GM10847 (cell line): ENCODE data around the gene NUP107.

Source experiments
- POLR2A ChIP-seq: IDR thresholded peaks from 2 replicates; pipeline ENCODE4 v1.6.1; 2011; ENCODE audit not compliant: insufficient read length; ENCODE audit errors: extremely low read depth

Gene NUP107

GRCh38 chr12:68761442-68761812, 74.6 kb downstream of the NUP107 start:
- TF ChIP-seq POLR2A: no peak

- TF ChIP-seq POLR2A: no peak
Observed at GRCh38 chr12:68761901-68762630, 75.3 kb downstream of the NUP107 start.

- TF ChIP-seq POLR2A: no peak
Observed at GRCh38 chr12:68762691-68763090, 75.9 kb downstream of the NUP107 start.

- TF ChIP-seq POLR2A: no peak
Observed at GRCh38 chr12:68765696-68766095, 78.9 kb downstream of the NUP107 start.

GRCh38 chr12:68766646-68767045, 79.9 kb downstream of the NUP107 start:
- TF ChIP-seq POLR2A: no peak

GRCh38 chr12:68767191-68767590, 80.4 kb downstream of the NUP107 start:
- no peak for TF ChIP-seq POLR2A

- TF ChIP-seq POLR2A: no peak
Observed at GRCh38 chr12:68768431-68768939, 81.7 kb downstream of the NUP107 start.

GRCh38 chr12:68769941-68770340, 83.2 kb downstream of the NUP107 start:
- TF ChIP-seq POLR2A: no peak

GRCh38 chr12:68771223-68771925, 84.6 kb downstream of the NUP107 start:
- no peak for TF ChIP-seq POLR2A

- TF ChIP-seq POLR2A: no peak
Observed at GRCh38 chr12:68772714-68773113, 85.9 kb downstream of the NUP107 start.

GRCh38 chr12:68773582-68773981, 86.8 kb downstream of the NUP107 start:
- TF ChIP-seq POLR2A: no peak

GRCh38 chr12:68775121-68775630, 88.4 kb downstream of the NUP107 start:
- no peak for TF ChIP-seq POLR2A

GRCh38 chr12:68776976-68777610, 90.3 kb downstream of the NUP107 start:
- no peak for TF ChIP-seq POLR2A

- TF ChIP-seq POLR2A: no peak
Observed at GRCh38 chr12:68779280-68779679, 92.5 kb downstream of the NUP107 start.

GRCh38 chr12:68780731-68781130, 94.0 kb downstream of the NUP107 start:
- no peak for TF ChIP-seq POLR2A

- no peak for TF ChIP-seq POLR2A
Observed at GRCh38 chr12:68781728-68782127, 95.0 kb downstream of the NUP107 start.
